Gastroesophageal sphincter (tissue), 4 donors: ENCODE results near the gene B3GNT8. TPM values are rescaled to one million over a fixed set of nuclear protein-coding genes. Genes with fewer than 3 reads are reported as not detected.

Source experiments
- ATAC-seq: fragments of 150-250 bp; one replicate; pipeline ENCODE4 v1.9.1; 2016; ENCODE audit warnings: mild to moderate bottlenecking, moderate library complexity
- H3K27ac ChIP-seq, 4 donors: fragments of 200-600 bp; sonication (generic) in 3 of 4; 1 replicate in 3 of 4; 2 replicates in 1 of 4; pipeline ENCODE4 v1.5.1; 2016 to 2019
- H3K27me3 ChIP-seq: fragments of 200-600 bp; sonication (generic); one replicate; pipeline ENCODE4 v1.5.1; 2019
- H3K36me3 ChIP-seq, 2 donors: fragments of 200-600 bp; sonication (generic); one replicate each; pipeline ENCODE4 v1.5.1; 2019; ENCODE audit warnings: control low read depth in 1 of 2
- H3K4me1 ChIP-seq, 3 donors: fragments of 200-600 bp; sonication (generic); 1 replicate in 2 of 3; 2 replicates in 1 of 3; pipeline ENCODE4 v1.5.1; 2016 to 2019; ENCODE audit warnings: control low read depth in 2 of 3
- H3K4me3 ChIP-seq, 2 donors: fragments of 200-600 bp; sonication (generic); one replicate each; pipeline ENCODE4 v1.5.1; 2019; ENCODE audit warnings: mild to moderate bottlenecking in 1 of 2, moderate library complexity in 1 of 2
- H3K9me3 ChIP-seq, 3 donors: fragments of 200-600 bp; sonication (generic); one replicate each; pipeline ENCODE4 v1.5.1; 2017 to 2019; ENCODE audit warnings: control low read depth in 2 of 3
- CTCF ChIP-seq, 4 experiments: fragments of 200-600 bp in 2 of 4; fragments of 450-650 bp in 2 of 4; sonication (generic) in 1 of 4; IDR thresholded peaks; one replicate each; pipeline ENCODE4 v1.5.1; 2017 to 2019; ENCODE audit warnings: antibody characterized with exemption in 4 of 4, mild to moderate bottlenecking in 2 of 4, moderate library complexity in 2 of 4
- EP300 ChIP-seq: sonication (generic); formaldehyde crosslinking; IDR thresholded peaks from one replicate; pipeline ENCODE4 v1.6.1; 2017; ENCODE audit warnings: antibody characterized with exemption, mild to moderate bottlenecking
- POLR2A ChIP-seq, 2 donors: fragments of 450-650 bp; IDR thresholded peaks; one replicate each; pipeline ENCODE4 v1.6.1; 2017; ENCODE audit warnings: antibody characterized with exemption in 2 of 2, mild to moderate bottlenecking in 2 of 2, moderate library complexity in 1 of 2
- POLR2AphosphoS5 ChIP-seq: sonication (generic); formaldehyde crosslinking; IDR thresholded peaks from one replicate; pipeline ENCODE4 v1.6.1; 2017; ENCODE audit warnings: antibody characterized with exemption
- WGBS, 2 donors: methylation state at CpG; one replicate each; pipeline ENCODE4 v1.1.5; 2018; ENCODE audit warnings: low coverage in 1 of 2; 5-methylcytosine and 5-hydroxymethylcytosine counted together
- total RNA-seq, 4 donors: library from RNA; depleted of rRNA; stranded (reverse); fragments of >200 nt; gene quantifications; one replicate each; pipeline ENCODE4 v1.1.0, GENCODE V29; 2016

B3GNT8 gene
- total RNA-seq, 4 donors from 2014 or later: 1.9 to 6.1 (median 2.7) TPM

GRCh38 chr19:41422456-41422855 lies 4.7 kb downstream of the B3GNT8 start:
- no peak for ATAC-seq
- TF ChIP-seq POLR2AphosphoS5 (no peak), CTCF (IDR thresholded peaks at IDR 0.05) (no peak), EP300 (no peak), POLR2A (IDR thresholded peaks at IDR 0.05) (no peak)
- no peak overlapping the region for H3K27ac ChIP-seq
- no peaks in the 10 kb centered on the region for H3K27me3 ChIP-seq
- H3K4me3 ChIP-seq: no peak overlapping the region
- 0 to 92% methylated on average over 1 to 13 of the region's 18 CpGs for WGBS, 2 donors
- peaks cover 0 to 26% (median 13%) of the 10 kb centered on the region in 3 donors for H3K4me1 ChIP-seq
- H3K9me3 ChIP-seq: no peaks in the 10 kb centered on the region
- H3K36me3 ChIP-seq: peaks cover 0 to 92% of the 10 kb centered on the region in 2 donors

GRCh38 chr19:41421973-41422372 lies 5.2 kb downstream of the B3GNT8 start:
- Histone ChIP-seq H3K27ac (no peak overlapping the region), H3K36me3 (peaks cover 0 to 97% of the 10 kb centered on the region in 2 donors), H3K27me3 (no peaks in the 10 kb centered on the region), H3K9me3 (no peaks in the 10 kb centered on the region), H3K4me1 (peaks cover 0 to 21% (median 9%) of the 10 kb centered on the region in 3 donors), H3K4me3 (no peak overlapping the region)
- 87% methylated on average over 8 of the region's 20 CpGs; no CpG with 5 or more reads in 1 of the 2 donors for WGBS, 2 donors
- no peak for ATAC-seq
- TF ChIP-seq POLR2A (IDR thresholded peaks at IDR 0.05) (no peak), CTCF (IDR thresholded peaks at IDR 0.05) (no peak), POLR2AphosphoS5 (no peak), EP300 (no peak)

GRCh38 chr19:41421314-41421713 lies 5.9 kb downstream of the B3GNT8 start:
- ATAC-seq: no peak
- H3K27me3 ChIP-seq: no peaks in the 10 kb centered on the region
- H3K27ac ChIP-seq: peak overlapping the region in 1 of 4 donors; percentile 26
- no peak overlapping the region for H3K4me3 ChIP-seq
- TF ChIP-seq CTCF (IDR thresholded peaks at IDR 0.05) (no peak), EP300 (no peak), POLR2A (IDR thresholded peaks at IDR 0.05) (no peak), POLR2AphosphoS5 (no peak)
- peaks cover 0 to 14% (median 6%) of the 10 kb centered on the region in 3 donors for H3K4me1 ChIP-seq
- peaks cover 0 to 100% of the 10 kb centered on the region in 2 donors for H3K36me3 ChIP-seq
- 79 to 100% methylated on average over 1 to 6 of the region's 6 CpGs for WGBS, 2 donors
- H3K9me3 ChIP-seq: no peaks in the 10 kb centered on the region

GRCh38 chr19:41420101-41420880 lies 6.9 kb downstream of the B3GNT8 start:
- 60 to 80% methylated on average over 5 to 6 of the region's 8 CpGs for WGBS, 2 donors
- Histone ChIP-seq H3K27ac (peak overlapping the region in 2 of 4 donors; percentile 1 to 26), H3K9me3 (no peaks in the 10 kb centered on the region), H3K4me3 (no peak overlapping the region), H3K27me3 (no peaks in the 10 kb centered on the region), H3K4me1 (peaks cover 0 to 4% (median 0%) of the 10 kb centered on the region in 3 donors), H3K36me3 (peaks cover 0 to 100% of the 10 kb centered on the region in 2 donors)
- no peak for ATAC-seq
- TF ChIP-seq EP300 (no peak), POLR2A (IDR thresholded peaks at IDR 0.05) (no peak), CTCF (IDR thresholded peaks at IDR 0.05) (no peak), POLR2AphosphoS5 (no peak)

- no peaks in the 10 kb centered on the region for H3K27me3 ChIP-seq
- TF ChIP-seq CTCF (IDR thresholded peaks at IDR 0.05) (no peak), EP300 (no peak), POLR2A (IDR thresholded peaks at IDR 0.05) (no peak), POLR2AphosphoS5 (no peak)
- H3K4me3 ChIP-seq: no peak overlapping the region
- H3K4me1 ChIP-seq: peaks cover 0 to 9% (median 0%) of the 10 kb centered on the region in 3 donors
- H3K9me3 ChIP-seq: no peaks in the 10 kb centered on the region
- no CpG with 5 or more reads among the region's 12 CpGs for WGBS, 2 donors
- H3K36me3 ChIP-seq: peaks cover 0 to 100% of the 10 kb centered on the region in 2 donors
- no peak for ATAC-seq
- H3K27ac ChIP-seq: no peak overlapping the region
These were observed 10.9 kb downstream of the B3GNT8 start for GRCh38 chr19:41416194-41416674.
